NB4 (cell line): Measurements from ENCODE around the gene CFAP92.

Source experiments
- DNase-seq: peaks from one replicate; pipeline ENCODE4 v3.0.0; 2010; ENCODE audit warnings: low read depth
- H3K4me3 ChIP-seq: one replicate; pipeline ENCODE4 v1.5.1; 2011; ENCODE audit warnings: mild to moderate bottlenecking, low read depth, low read length, moderate library complexity
- CTCF ChIP-seq: IDR thresholded peaks from one replicate; pipeline ENCODE4 v1.5.1; 2012; ENCODE audit warnings: low read depth, low read length
- MAX ChIP-seq: IDR thresholded peaks from 2 replicates; pipeline ENCODE4 v1.6.1; 2011; ENCODE audit warnings: low read depth, low read length
- MYC ChIP-seq: IDR thresholded peaks from 2 replicates; pipeline ENCODE4 v1.6.1; 2011; ENCODE audit warnings: low read depth, low read length
- POLR2A ChIP-seq: IDR thresholded peaks from 2 replicates; pipeline ENCODE4 v1.6.1; 2011; ENCODE audit warnings: mild to moderate bottlenecking; ENCODE audit not compliant: insufficient read length; ENCODE audit errors: extremely low read depth

The CFAP92 gene

GRCh38 chr3:129022114-129023007 is 28.5 kb upstream of the CFAP92 start:
- TF ChIP-seq MYC, result no peak
- no peak for TF ChIP-seq CTCF
- no peak for TF ChIP-seq MAX
- H3K4me3 ChIP-seq, result no peak overlapping the region
- no peak for DNase-seq

- TF ChIP-seq CTCF (no peak), POLR2A (no peak), MYC (no peak), MAX (no peak)
- no peak overlapping the region for H3K4me3 ChIP-seq
- DNase-seq, result no peak
Observed at GRCh38 chr3:129021140-129021551, 27.3 kb upstream of the CFAP92 start.

GRCh38 chr3:129020691-129021090 is 26.8 kb upstream of the CFAP92 start:
- TF ChIP-seq POLR2A, result no peak
- no peak for TF ChIP-seq CTCF
- TF ChIP-seq MYC, result no peak
- TF ChIP-seq MAX, result no peak

GRCh38 chr3:129019266-129019665 is 25.4 kb upstream of the CFAP92 start:
- no peak for DNase-seq
- TF ChIP-seq MAX (no peak), MYC (no peak), POLR2A (no peak), CTCF (no peak)
- H3K4me3 ChIP-seq, result no peak overlapping the region

More at GRCh38 chr3:129020691-129021090, 26.8 kb upstream of the CFAP92 start:
- H3K4me3 ChIP-seq, result no peak overlapping the region
- DNase-seq, result no peak

- no peak for TF ChIP-seq POLR2A
- TF ChIP-seq CTCF, result no peak
- no peak; the same call in 1 of the 2 replicates for TF ChIP-seq MAX
- TF ChIP-seq MYC, result no peak
- peak; percentile 82 for DNase-seq
- no peak overlapping the region for H3K4me3 ChIP-seq
Observed at GRCh38 chr3:129018751-129019150, 24.9 kb upstream of the CFAP92 start.

GRCh38 chr3:129018271-129018670 is 24.4 kb upstream of the CFAP92 start:
- TF ChIP-seq MAX (no peak), CTCF (no peak), MYC (no peak), POLR2A (no peak)

More at GRCh38 chr3:129018271-129018670, 24.4 kb upstream of the CFAP92 start:
- H3K4me3 ChIP-seq, result no peak overlapping the region
- no peak for DNase-seq
